Measurements from ENCODE around the gene NDST4.

DNA sequence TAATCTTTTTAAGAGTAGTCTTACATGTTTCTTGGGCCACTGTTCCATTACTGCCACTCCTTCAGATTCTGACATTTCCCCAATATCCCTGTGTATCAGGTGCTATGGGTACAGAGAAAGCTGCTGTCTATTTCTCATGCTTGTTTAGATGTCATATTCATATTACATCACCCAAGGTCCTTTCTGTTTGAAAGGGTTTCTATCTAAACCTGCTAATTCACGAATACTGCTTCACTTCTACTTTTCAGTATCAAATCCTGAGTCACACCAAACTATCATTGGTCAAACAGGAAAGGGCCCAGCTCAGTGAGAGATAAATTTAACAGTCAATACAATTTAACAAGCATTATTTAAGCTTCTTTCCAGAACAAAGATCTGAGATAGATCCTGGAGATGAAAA is 273.4 kb downstream of the NDST4 start:
- TF ChIP-seq, protein P1, sequence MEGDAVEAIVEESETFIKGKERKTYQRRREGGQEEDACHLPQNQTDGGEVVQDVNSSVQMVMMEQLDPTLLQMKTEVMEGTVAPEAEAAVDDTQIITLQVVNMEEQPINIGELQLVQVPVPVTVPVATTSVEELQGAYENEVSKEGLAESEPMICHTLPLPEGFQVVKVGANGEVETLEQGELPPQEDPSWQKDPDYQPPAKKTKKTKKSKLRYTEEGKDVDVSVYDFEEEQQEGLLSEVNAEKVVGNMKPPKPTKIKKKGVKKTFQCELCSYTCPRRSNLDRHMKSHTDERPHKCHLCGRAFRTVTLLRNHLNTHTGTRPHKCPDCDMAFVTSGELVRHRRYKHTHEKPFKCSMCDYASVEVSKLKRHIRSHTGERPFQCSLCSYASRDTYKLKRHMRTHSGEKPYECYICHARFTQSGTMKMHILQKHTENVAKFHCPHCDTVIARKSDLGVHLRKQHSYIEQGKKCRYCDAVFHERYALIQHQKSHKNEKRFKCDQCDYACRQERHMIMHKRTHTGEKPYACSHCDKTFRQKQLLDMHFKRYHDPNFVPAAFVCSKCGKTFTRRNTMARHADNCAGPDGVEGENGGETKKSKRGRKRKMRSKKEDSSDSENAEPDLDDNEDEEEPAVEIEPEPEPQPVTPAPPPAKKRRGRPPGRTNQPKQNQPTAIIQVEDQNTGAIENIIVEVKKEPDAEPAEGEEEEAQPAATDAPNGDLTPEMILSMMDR (IDR thresholded peaks at IDR 0.05; ENCODE audit: borderline replicate concordance, extremely low read depth, low read length, poor library complexity, severe bottlenecking), result no peak
- TF ChIP-seq EZH2 (IDR thresholded peaks at IDR 0.05; ENCODE audit: borderline replicate concordance, low read depth, low read length, severe bottlenecking), result no peak

Data from DND-41 (cell line).